Liver (tissue), 9 donors: ENCODE measurements around the gene TSPEAR. TPM values are rescaled to one million over a fixed set of nuclear protein-coding genes. Genes with fewer than 3 reads are reported as not detected.

Source experiments
- DNase-seq: peaks from one replicate; pipeline ENCODE4 v3.0.0-alpha.2; 2017; ENCODE audit warnings: low spot score
- H3K27ac ChIP-seq, 2 donors: one replicate each; pipeline ENCODE4 v1.7.0; 2013; ENCODE audit warnings: inconsistent platforms in 2 of 2, low read length in 2 of 2, control low read depth in 1 of 2, low read depth in 1 of 2, mild to moderate bottlenecking in 1 of 2
- H3K27me3 ChIP-seq, 4 donors: one replicate each; pipeline versions ENCODE4 v1.6.1 to v1.7.0; 2013; ENCODE audit warnings: low read length in 3 of 4, inconsistent platforms in 1 of 4, mild to moderate bottlenecking in 1 of 4, moderate library complexity in 1 of 4; ENCODE audit not compliant: control insufficient read depth in 4 of 4, insufficient read depth in 4 of 4
- H3K36me3 ChIP-seq, 4 donors: one replicate each; pipeline versions ENCODE4 v1.6.1 to v1.7.0; 2013; ENCODE audit warnings: low read length in 3 of 4, mild to moderate bottlenecking in 3 of 4, low read depth in 1 of 4, moderate library complexity in 1 of 4; ENCODE audit not compliant: control insufficient read depth in 4 of 4, insufficient read depth in 3 of 4
- H3K4me1 ChIP-seq, 4 donors: one replicate each; pipeline versions ENCODE4 v1.6.1 to v1.7.0; 2013; ENCODE audit warnings: low read length in 3 of 4, mild to moderate bottlenecking in 3 of 4, moderate library complexity in 1 of 4; ENCODE audit not compliant: control insufficient read depth in 4 of 4, insufficient read depth in 4 of 4
- H3K4me3 ChIP-seq, 3 donors: one replicate each; pipeline versions ENCODE4 v1.6.1 to v1.7.0; 2013; ENCODE audit warnings: low read length in 3 of 3, control low read depth in 1 of 3, low read depth in 1 of 3, mild to moderate bottlenecking in 1 of 3
- H3K9ac ChIP-seq, 2 donors: one replicate each; pipeline ENCODE4 v1.7.0; 2013; ENCODE audit warnings: low read length in 2 of 2, mild to moderate bottlenecking in 2 of 2, moderate library complexity in 2 of 2, control low read depth in 1 of 2, low read depth in 1 of 2
- H3K9me3 ChIP-seq, 4 donors: one replicate each; pipeline versions ENCODE4 v1.6.1 to v1.7.0; 2013; ENCODE audit warnings: low read length in 3 of 4; ENCODE audit not compliant: control insufficient read depth in 4 of 4
- EGR1 ChIP-seq, 2 donors: IDR thresholded peaks; 2 replicates each; pipeline ENCODE4 v1.6.1; 2016 to 2018; ENCODE audit warnings: antibody characterized with exemption in 2 of 2, low read depth in 2 of 2
- FOXA1 ChIP-seq: IDR thresholded peaks from 2 replicates; pipeline ENCODE4 v1.6.1; 2016; ENCODE audit warnings: antibody characterized with exemption
- HNF4G ChIP-seq: IDR thresholded peaks from 2 replicates; pipeline ENCODE4 v1.6.1; 2016; ENCODE audit warnings: antibody characterized with exemption
- JUND ChIP-seq, 2 donors: IDR thresholded peaks; 2 replicates each; pipeline ENCODE4 v1.6.1; 2016; ENCODE audit warnings: antibody characterized with exemption in 2 of 2
- NR2F2 ChIP-seq: IDR thresholded peaks from 2 replicates; pipeline ENCODE4 v1.6.1; 2016; ENCODE audit warnings: antibody characterized with exemption
- RAD21 ChIP-seq, 2 donors: IDR thresholded peaks; 2 replicates each; pipeline ENCODE4 v1.6.1; 2016; ENCODE audit warnings: antibody characterized with exemption in 2 of 2, mild to moderate bottlenecking in 2 of 2
- SP1 ChIP-seq: IDR thresholded peaks from 2 replicates; pipeline ENCODE4 v1.6.1; 2018; ENCODE audit warnings: antibody characterized with exemption, mild to moderate bottlenecking
- TAF1 ChIP-seq: conservative IDR thresholded peaks from 2 replicates; pipeline ENCODE4 v1.6.1; 2016; ENCODE audit warnings: antibody characterized with exemption, mild to moderate bottlenecking
- YY1 ChIP-seq: IDR thresholded peaks from 2 replicates; pipeline ENCODE4 v1.6.1; 2016; ENCODE audit warnings: antibody characterized with exemption, mild to moderate bottlenecking
- WGBS: extraction: QIAGEN DNeasy Blood & Tissue Kit; methylation state at CpG from one replicate; pipeline ENCODE4 v1.1.7; 2013; 5-methylcytosine and 5-hydroxymethylcytosine counted together
- polyA plus RNA-seq, 2 donors: library from polyadenylated mRNA; stranded (reverse) in 1 of 2; unstranded in 1 of 2; fragments of 200-250 nt in 1 of 2; fragments of >200 nt in 1 of 2; fragmentation: Nextera tagmentation in 1 of 2; extraction: Ambion mirVana in 1 of 2; gene quantifications; one replicate each; pipeline versions ENCODE4 v1.2.1 to v1.2.3, GENCODE V29; 2013 to 2015
- total RNA-seq, 2 donors: library from RNA; depleted of rRNA; stranded (reverse); fragments of >200 nt; gene quantifications; one replicate each; pipeline ENCODE4 v1.2.3, GENCODE V29; 2014
- TF ChIP-seq, protein P1 (sequence below): IDR thresholded peaks from 2 replicates; pipeline ENCODE4 v1.6.1; 2016; ENCODE audit warnings: antibody characterized with exemption
- TF ChIP-seq, protein P2 (sequence below): fragments of 150-350 bp; IDR thresholded peaks from 2 replicates; pipeline ENCODE4 v1.5.1; 2017; ENCODE audit warnings: improper control_type of control experiment, low read depth, low read length; ENCODE audit not compliant: missing input control
- TF ChIP-seq, protein P3 (sequence below): IDR thresholded peaks from 2 replicates; pipeline ENCODE4 v1.6.1; 2016; ENCODE audit warnings: antibody characterized with exemption
- TF ChIP-seq, protein P4 (sequence below): IDR thresholded peaks from 2 replicates; pipeline ENCODE4 v1.6.1; 2016; ENCODE audit warnings: antibody characterized with exemption, mild to moderate bottlenecking
- donor health status: healthy.
- donor health status: healthy.
- donor health status: healthy.
- donor health status: healthy.
- donor health status: healthy.

Gene TSPEAR
- total and polyA plus RNA-seq, 4 donors, result under 0.01 to 0.14 (median 0.01) TPM; not detected in 1

DNA sequence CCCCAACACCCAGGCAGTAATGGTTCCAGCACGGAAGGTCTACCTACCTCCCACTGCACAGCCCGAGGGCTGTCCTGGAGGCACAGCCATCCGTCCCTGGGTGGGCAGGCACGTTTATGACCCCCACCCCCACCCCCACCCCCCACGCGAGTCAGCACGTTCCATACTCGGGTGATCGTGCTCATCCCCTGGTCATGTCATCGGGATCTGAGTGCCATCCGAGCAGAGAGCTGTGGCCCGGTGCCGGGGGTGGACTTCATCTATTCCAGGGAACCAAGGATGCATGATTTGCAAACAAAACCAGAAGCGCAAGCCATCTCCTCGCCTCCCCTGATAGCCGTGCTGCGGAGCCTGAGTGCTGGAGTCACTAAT is 1.1 kb downstream of the TSPEAR start:
- H3K9me3 ChIP-seq, result no peaks in the 10 kb centered on the region
- 4% methylated on average over 17 of the region's 17 CpGs for WGBS
- TF ChIP-seq RAD21 (IDR thresholded peaks at IDR 0.05) (no peak), YY1 (no peak)
- TF ChIP-seq, protein P1, sequence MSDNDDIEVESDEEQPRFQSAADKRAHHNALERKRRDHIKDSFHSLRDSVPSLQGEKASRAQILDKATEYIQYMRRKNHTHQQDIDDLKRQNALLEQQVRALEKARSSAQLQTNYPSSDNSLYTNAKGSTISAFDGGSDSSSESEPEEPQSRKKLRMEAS, result no peak
- TF ChIP-seq, protein P2, sequence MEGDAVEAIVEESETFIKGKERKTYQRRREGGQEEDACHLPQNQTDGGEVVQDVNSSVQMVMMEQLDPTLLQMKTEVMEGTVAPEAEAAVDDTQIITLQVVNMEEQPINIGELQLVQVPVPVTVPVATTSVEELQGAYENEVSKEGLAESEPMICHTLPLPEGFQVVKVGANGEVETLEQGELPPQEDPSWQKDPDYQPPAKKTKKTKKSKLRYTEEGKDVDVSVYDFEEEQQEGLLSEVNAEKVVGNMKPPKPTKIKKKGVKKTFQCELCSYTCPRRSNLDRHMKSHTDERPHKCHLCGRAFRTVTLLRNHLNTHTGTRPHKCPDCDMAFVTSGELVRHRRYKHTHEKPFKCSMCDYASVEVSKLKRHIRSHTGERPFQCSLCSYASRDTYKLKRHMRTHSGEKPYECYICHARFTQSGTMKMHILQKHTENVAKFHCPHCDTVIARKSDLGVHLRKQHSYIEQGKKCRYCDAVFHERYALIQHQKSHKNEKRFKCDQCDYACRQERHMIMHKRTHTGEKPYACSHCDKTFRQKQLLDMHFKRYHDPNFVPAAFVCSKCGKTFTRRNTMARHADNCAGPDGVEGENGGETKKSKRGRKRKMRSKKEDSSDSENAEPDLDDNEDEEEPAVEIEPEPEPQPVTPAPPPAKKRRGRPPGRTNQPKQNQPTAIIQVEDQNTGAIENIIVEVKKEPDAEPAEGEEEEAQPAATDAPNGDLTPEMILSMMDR, result no peak
- TF ChIP-seq, protein P3, sequence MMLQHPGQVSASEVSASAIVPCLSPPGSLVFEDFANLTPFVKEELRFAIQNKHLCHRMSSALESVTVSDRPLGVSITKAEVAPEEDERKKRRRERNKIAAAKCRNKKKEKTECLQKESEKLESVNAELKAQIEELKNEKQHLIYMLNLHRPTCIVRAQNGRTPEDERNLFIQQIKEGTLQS, result no peak
- no peak overlapping the region for H3K4me3 ChIP-seq
- DNase-seq, result peak; percentile 25
- H3K36me3 ChIP-seq, result no peaks in the 10 kb centered on the region
- H3K27ac ChIP-seq, result no peak overlapping the region
- H3K27me3 ChIP-seq, result peaks cover 4 to 36% (median 14%) of the 10 kb centered on the region in 4 donors
- H3K4me1 ChIP-seq, result peaks cover 2 to 11% (median 6%) of the 10 kb centered on the region in 4 donors
- H3K9ac ChIP-seq, result no peak overlapping the region

DNA sequence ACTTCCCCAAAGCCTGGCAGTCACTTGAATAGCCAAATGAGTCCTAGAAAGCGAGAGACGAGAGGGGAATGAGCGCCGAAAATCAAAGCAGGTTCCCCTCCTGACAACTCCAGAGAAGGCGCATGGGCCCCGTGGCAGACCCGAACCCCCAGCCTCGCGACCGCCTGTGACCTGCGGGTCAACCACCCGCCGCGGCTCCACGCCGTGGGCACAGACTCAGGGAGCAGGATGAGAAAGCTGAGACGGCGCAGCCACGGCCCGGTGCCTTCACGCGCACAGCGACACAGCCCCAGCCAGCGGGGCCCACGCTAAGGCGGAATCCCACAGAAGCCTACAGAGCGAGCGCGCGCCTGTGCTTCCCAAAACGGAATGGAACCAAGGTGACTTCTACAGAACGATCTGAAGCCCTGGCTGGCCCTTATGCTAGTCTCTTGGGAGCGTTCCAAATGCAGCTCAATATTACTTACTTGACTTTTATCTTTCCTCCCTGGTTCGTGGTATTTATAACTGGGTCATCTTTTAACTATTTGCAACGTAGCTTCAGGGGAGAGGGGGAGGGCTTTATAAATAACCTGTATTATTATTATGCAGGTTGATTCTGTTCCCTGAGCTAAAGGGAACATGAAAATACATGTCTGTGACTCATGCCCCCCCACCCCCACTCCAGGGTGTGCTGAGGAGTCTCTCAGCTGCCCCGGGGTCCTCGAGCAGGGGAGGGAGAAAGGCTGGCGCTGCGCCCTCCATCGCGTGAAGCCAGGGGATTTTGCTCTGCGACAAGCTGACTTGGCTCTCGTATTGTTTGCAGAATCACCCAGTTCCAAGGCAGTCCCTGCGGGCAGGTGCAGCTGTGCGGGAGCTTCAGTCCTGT is 1.7 kb downstream of the TSPEAR start:
- no peak overlapping the region for H3K9ac ChIP-seq
- no peaks in the 10 kb centered on the region for H3K36me3 ChIP-seq
- peak; percentile 30 for DNase-seq
- no peak overlapping the region for H3K4me3 ChIP-seq
- H3K9me3 ChIP-seq, result no peaks in the 10 kb centered on the region
- TF ChIP-seq, protein P1, result no peak
- TF ChIP-seq SP1, result no peak
- peaks cover 2 to 11% (median 6%) of the 10 kb centered on the region in 4 donors for H3K4me1 ChIP-seq
- WGBS, result 6% methylated on average over 45 of the region's 45 CpGs
- peaks cover 4 to 36% (median 13%) of the 10 kb centered on the region in 4 donors for H3K27me3 ChIP-seq
- no peak overlapping the region for H3K27ac ChIP-seq

DNA sequence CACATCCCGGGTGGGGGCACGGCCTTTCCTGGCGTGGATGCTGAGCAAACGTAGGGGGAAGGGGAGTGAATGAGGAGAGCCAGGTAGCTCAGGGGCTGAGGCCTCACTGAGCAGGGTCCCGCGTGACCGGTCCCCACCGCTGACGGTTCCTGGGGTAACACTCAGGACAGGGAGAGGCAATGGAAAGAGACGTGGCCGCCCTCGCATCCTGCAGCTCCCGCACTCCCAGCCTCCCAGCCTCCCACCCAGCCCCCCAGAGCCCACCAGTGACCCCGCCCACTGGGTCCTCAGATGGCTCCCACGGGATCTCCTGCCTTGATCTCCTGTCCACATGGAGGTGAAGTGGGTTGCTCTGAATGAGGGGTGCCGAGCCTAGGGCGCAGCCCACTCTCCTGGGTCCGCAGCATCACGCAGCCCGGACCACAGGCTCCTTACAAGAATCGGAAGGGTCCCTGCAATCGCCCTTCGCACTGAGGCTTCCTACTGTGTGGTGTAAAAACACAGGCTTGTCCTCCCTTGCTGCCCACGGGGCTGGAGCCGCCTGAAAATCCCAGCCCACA is 2.4 kb downstream of the TSPEAR start:
- no peak overlapping the region for H3K4me3 ChIP-seq

More for the DNA sequence above, 2.4 kb downstream of the TSPEAR start:
- peak; percentile 30 for DNase-seq
- Histone ChIP-seq H3K36me3 (no peaks in the 10 kb centered on the region), H3K4me1 (peaks cover 2 to 11% (median 6%) of the 10 kb centered on the region in 4 donors), H3K27ac (no peak overlapping the region), H3K9me3 (no peaks in the 10 kb centered on the region), H3K9ac (no peak overlapping the region), H3K27me3 (peaks cover 4 to 36% (median 13%) of the 10 kb centered on the region in 4 donors)
- TF ChIP-seq, protein P4, sequence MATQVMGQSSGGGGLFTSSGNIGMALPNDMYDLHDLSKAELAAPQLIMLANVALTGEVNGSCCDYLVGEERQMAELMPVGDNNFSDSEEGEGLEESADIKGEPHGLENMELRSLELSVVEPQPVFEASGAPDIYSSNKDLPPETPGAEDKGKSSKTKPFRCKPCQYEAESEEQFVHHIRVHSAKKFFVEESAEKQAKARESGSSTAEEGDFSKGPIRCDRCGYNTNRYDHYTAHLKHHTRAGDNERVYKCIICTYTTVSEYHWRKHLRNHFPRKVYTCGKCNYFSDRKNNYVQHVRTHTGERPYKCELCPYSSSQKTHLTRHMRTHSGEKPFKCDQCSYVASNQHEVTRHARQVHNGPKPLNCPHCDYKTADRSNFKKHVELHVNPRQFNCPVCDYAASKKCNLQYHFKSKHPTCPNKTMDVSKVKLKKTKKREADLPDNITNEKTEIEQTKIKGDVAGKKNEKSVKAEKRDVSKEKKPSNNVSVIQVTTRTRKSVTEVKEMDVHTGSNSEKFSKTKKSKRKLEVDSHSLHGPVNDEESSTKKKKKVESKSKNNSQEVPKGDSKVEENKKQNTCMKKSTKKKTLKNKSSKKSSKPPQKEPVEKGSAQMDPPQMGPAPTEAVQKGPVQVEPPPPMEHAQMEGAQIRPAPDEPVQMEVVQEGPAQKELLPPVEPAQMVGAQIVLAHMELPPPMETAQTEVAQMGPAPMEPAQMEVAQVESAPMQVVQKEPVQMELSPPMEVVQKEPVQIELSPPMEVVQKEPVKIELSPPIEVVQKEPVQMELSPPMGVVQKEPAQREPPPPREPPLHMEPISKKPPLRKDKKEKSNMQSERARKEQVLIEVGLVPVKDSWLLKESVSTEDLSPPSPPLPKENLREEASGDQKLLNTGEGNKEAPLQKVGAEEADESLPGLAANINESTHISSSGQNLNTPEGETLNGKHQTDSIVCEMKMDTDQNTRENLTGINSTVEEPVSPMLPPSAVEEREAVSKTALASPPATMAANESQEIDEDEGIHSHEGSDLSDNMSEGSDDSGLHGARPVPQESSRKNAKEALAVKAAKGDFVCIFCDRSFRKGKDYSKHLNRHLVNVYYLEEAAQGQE, result no peak
- TF ChIP-seq FOXA1, result no peak
- no peak for TF ChIP-seq EGR1 (IDR thresholded peaks at IDR 0.05; ENCODE audit: low read depth in 2 of 2)
- TF ChIP-seq, protein P1, result no peak
- TF ChIP-seq NR2F2, result no peak
- no peak for TF ChIP-seq RAD21 (IDR thresholded peaks at IDR 0.05)
- TF ChIP-seq TAF1, result no peak
- no peak for TF ChIP-seq HNF4G
- TF ChIP-seq JUND (IDR thresholded peaks at IDR 0.05), result no peak
- 6% methylated on average over 25 of the region's 25 CpGs for WGBS
